ENCODE measurements around the gene CD58.

DNA sequence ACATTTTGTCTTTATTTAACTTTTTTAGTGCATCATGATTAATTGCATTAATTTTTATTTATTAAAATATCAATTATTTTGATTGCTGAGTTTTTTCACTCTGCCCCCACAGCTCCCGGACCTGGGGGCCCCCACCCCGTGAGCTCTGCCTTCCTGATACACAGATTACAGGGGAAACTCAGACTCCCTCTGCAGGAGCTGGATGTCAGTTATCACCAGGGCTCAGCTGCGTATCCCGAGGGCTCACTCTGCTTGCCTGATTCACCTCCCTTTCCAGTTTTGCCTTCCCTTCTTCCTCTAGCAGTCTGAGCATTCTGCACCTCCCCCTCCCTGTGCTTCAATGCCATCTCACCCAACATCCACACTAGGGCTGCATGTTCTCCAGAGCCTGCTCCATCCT lies 99.6 kb downstream of the CD58 start:
- TF ChIP-seq, protein P1, sequence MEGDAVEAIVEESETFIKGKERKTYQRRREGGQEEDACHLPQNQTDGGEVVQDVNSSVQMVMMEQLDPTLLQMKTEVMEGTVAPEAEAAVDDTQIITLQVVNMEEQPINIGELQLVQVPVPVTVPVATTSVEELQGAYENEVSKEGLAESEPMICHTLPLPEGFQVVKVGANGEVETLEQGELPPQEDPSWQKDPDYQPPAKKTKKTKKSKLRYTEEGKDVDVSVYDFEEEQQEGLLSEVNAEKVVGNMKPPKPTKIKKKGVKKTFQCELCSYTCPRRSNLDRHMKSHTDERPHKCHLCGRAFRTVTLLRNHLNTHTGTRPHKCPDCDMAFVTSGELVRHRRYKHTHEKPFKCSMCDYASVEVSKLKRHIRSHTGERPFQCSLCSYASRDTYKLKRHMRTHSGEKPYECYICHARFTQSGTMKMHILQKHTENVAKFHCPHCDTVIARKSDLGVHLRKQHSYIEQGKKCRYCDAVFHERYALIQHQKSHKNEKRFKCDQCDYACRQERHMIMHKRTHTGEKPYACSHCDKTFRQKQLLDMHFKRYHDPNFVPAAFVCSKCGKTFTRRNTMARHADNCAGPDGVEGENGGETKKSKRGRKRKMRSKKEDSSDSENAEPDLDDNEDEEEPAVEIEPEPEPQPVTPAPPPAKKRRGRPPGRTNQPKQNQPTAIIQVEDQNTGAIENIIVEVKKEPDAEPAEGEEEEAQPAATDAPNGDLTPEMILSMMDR (IDR thresholded peaks at IDR 0.05) = no peak
- no peak for TF ChIP-seq POLR2A (IDR thresholded peaks at IDR 0.05)

All from Peyer's patch (tissue), 4 donors.